ENCODE data around the gene IGSF21. TPM values are rescaled to one million over a fixed set of nuclear protein-coding genes. Genes with fewer than 3 reads are reported as not detected.

IGSF21 gene
- total and polyA plus RNA-seq, 11 donors, result 0.54 to 2.2 (median 0.94) TPM; not detected in 1

DNA sequence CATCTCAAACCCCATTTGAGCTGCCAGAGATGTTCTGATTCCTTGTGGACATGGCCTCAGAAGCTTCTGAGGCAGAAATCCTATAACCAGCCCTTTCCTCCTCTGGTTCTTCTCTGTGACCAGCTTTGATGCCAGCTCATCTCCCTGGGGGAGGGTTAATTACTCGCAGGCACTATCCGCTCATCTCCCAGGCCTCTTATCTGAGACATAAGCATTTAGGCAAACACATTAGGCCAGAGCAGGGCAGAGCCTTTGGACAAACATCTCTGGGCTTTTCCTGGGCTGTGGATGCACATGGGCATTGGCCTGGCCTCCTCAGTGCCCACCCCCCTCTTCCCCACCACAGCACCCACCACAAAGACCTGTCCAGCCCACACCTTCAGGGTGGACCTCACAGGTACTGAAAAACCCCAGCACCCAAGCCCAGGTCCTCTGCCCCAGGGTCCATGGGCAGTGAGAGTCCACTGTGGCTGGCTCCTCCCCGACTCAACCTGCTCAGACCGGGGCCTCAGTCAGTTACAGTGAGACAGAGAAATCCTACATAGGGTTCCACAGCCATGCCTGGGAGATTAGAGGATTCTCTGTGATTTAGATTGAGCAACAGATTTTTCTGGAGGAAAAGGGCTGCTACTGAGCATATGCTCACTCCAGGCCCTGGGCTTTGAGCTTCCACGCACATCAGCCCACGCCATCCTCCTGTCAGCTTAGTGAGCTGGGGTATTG lies 26.9 kb downstream of the IGSF21 start:
- Histone ChIP-seq H3K27ac (no peak overlapping the region), H3K27me3 (peaks cover 0 to 48% (median 8%) of the 10 kb centered on the region in 9 donors), H3K36me3 (no peaks in the 10 kb centered on the region), H3K4me3 (no peak overlapping the region), H3K9me3 (no peaks in the 10 kb centered on the region), H3K4me1 (no peaks in the 10 kb centered on the region)
- no peak for ATAC-seq
- WGBS, 4 donors, result 44 to 61% (median 56%) methylated on average over 5 to 6 of the region's 6 CpGs
- no peak for DNase-seq
- intact Hi-C loops (cut with DNase I), result no loop called here
- TF ChIP-seq POLR2A (IDR thresholded peaks at IDR 0.05) (no peak), CTCF (IDR thresholded peaks at IDR 0.05) (no peak)

GRCh38 chr1:18137759-18138345 lies 30.3 kb downstream of the IGSF21 start:
- TF ChIP-seq POLR2A (IDR thresholded peaks at IDR 0.05) (no peak), CTCF (IDR thresholded peaks at IDR 0.05) (no peak)
- Histone ChIP-seq H3K36me3 (no peaks in the 10 kb centered on the region), H3K27me3 (peaks cover 0 to 36% (median 12%) of the 10 kb centered on the region in 9 donors), H3K4me3 (no peak overlapping the region), H3K27ac (no peak overlapping the region), H3K9me3 (no peaks in the 10 kb centered on the region), H3K4me1 (no peaks in the 10 kb centered on the region)
- DNase-seq (no peak), ATAC-seq (no peak)
- 53 to 65% (median 60%) methylated on average over 8 of the region's 8 CpGs for WGBS, 4 donors
- intact Hi-C loops (cut with DNase I), result no loop called here

GRCh38 chr1:18139198-18139981 lies 31.8 kb downstream of the IGSF21 start:
- H3K36me3 ChIP-seq, result no peaks in the 10 kb centered on the region
- H3K4me1 ChIP-seq, result no peaks in the 10 kb centered on the region
- peaks cover 0 to 35% (median 7%) of the 10 kb centered on the region in 9 donors for H3K27me3 ChIP-seq
- no peak overlapping the region for H3K27ac ChIP-seq
- ATAC-seq (no peak), DNase-seq (no peak)
- no peaks in the 10 kb centered on the region for H3K9me3 ChIP-seq
- intact Hi-C loops (cut with DNase I), result no loop called here
- TF ChIP-seq CTCF (IDR thresholded peaks at IDR 0.05) (no peak), POLR2A (IDR thresholded peaks at IDR 0.05) (no peak)
- no peak overlapping the region for H3K4me3 ChIP-seq
- 50 to 58% (median 57%) methylated on average over 12 to 14 of the region's 14 CpGs for WGBS, 4 donors

- ATAC-seq (no peak), DNase-seq (no peak)
- no peak overlapping the region for H3K4me3 ChIP-seq
- intact Hi-C loops (cut with DNase I), result no loop called here
- H3K36me3 ChIP-seq, result no peaks in the 10 kb centered on the region
- H3K9me3 ChIP-seq, result no peaks in the 10 kb centered on the region
- 61 to 78% (median 63%) methylated on average over 8 of the region's 8 CpGs for WGBS, 4 donors
- TF ChIP-seq CTCF (IDR thresholded peaks at IDR 0.05) (no peak), POLR2A (IDR thresholded peaks at IDR 0.05) (no peak)
- H3K27ac ChIP-seq, result no peak overlapping the region
- H3K27me3 ChIP-seq, result peaks cover 0 to 35% (median 8%) of the 10 kb centered on the region in 9 donors
- H3K4me1 ChIP-seq, result no peaks in the 10 kb centered on the region
Observed at GRCh38 chr1:18140411-18140810, 32.8 kb downstream of the IGSF21 start.
